CD14-positive monocyte (primary cell): Measurements from ENCODE around the gene MET. TPM values are rescaled to one million over a fixed set of nuclear protein-coding genes. Genes with fewer than 3 reads are reported as not detected.
"Not testable (repeated sequence)": the region's sequence is repeated elsewhere in the genome, so short reads cannot be mapped to it uniquely, and the experiment has no call there.

Experiments
- DNase-seq, 3 donors: peaks; one replicate each; pipeline ENCODE4 v3.0.0-alpha.2; 2011 to 2022
- H2AFZ ChIP-seq: 2 replicates; pipeline ENCODE4 v1.6.0; 2012; ENCODE audit warnings: mild to moderate bottlenecking, low read depth, low read length, inconsistent platforms; ENCODE audit not compliant: insufficient read depth, poor library complexity, severe bottlenecking
- H3K27ac ChIP-seq, 2 donors: 1 replicate in 1 of 2; 2 replicates in 1 of 2; pipeline ENCODE4 v1.5.1; 2012 to 2013; ENCODE audit warnings: low read length in 2 of 2, control low read depth in 1 of 2, inconsistent platforms in 1 of 2, low read depth in 1 of 2, mild to moderate bottlenecking in 1 of 2
- H3K27me3 ChIP-seq, 2 donors: one replicate each; pipeline versions ENCODE4 v1.6.0 to v1.6.1; 2011 to 2013; ENCODE audit warnings: low read length in 2 of 2; ENCODE audit not compliant: control insufficient read depth in 2 of 2, insufficient read depth in 2 of 2
- H3K36me3 ChIP-seq, 2 donors: replicated peaks in 1 of 2; 1 replicate in 1 of 2; 2 replicates in 1 of 2; pipeline versions ENCODE4 v1.5.1 to v1.6.1; 2012 to 2013; ENCODE audit warnings: low read length in 2 of 2, control low read depth in 1 of 2, inconsistent platforms in 1 of 2, mild to moderate bottlenecking in 1 of 2; ENCODE audit not compliant: insufficient read depth in 2 of 2, control insufficient read depth in 1 of 2
- H3K4me1 ChIP-seq, 2 donors: 1 replicate in 1 of 2; 2 replicates in 1 of 2; pipeline versions ENCODE4 v1.5.1 to v1.6.1; 2012 to 2013; ENCODE audit warnings: low read length in 2 of 2, control low read depth in 1 of 2, inconsistent platforms in 1 of 2, mild to moderate bottlenecking in 1 of 2, moderate library complexity in 1 of 2; ENCODE audit not compliant: insufficient read depth in 2 of 2, control insufficient read depth in 1 of 2
- H3K4me2 ChIP-seq: replicated peaks from 2 replicates; pipeline ENCODE3; 2012; ENCODE audit warnings: low read length, moderate library complexity, mild to moderate bottlenecking; ENCODE audit not compliant: poor library complexity, severe bottlenecking; ENCODE audit errors: extremely low read depth
- H3K4me3 ChIP-seq, 3 experiments: fragments of 200-600 bp in 1 of 3; sonication (generic) in 1 of 3; replicated peaks in 1 of 3; 1 replicate in 2 of 3; 2 replicates in 1 of 3; pipeline ENCODE4 v1.5.1; 2011 to 2013; ENCODE audit warnings: low read length in 3 of 3, mild to moderate bottlenecking in 3 of 3, control low read depth in 2 of 3, low read depth in 2 of 3, inconsistent platforms in 1 of 3, moderate library complexity in 1 of 3
- H3K79me2 ChIP-seq: 2 replicates; pipeline ENCODE4 v1.6.0; 2012; ENCODE audit warnings: mild to moderate bottlenecking, control low read depth, inconsistent platforms, low read length, moderate library complexity; ENCODE audit not compliant: insufficient read depth
- H3K9ac ChIP-seq: 2 replicates; pipeline ENCODE4 v1.6.0; 2017; ENCODE audit warnings: low read length, mild to moderate bottlenecking; ENCODE audit not compliant: insufficient read depth, poor library complexity, severe bottlenecking
- H3K9me3 ChIP-seq, 2 donors: replicated peaks in 1 of 2; 1 replicate in 1 of 2; 2 replicates in 1 of 2; pipeline versions ENCODE4 v1.5.1 to v1.6.1; 2012 to 2013; ENCODE audit warnings: low read length in 2 of 2, control low read depth in 1 of 2; ENCODE audit not compliant: control insufficient read depth in 1 of 2, insufficient read depth in 1 of 2
- H4K20me1 ChIP-seq: 2 replicates; pipeline ENCODE4 v1.6.0; 2012; ENCODE audit warnings: mild to moderate bottlenecking, low read length, control low read depth, moderate library complexity; ENCODE audit not compliant: insufficient read depth
- H3K27ac Mint-ChIP-seq, 7 donors: one replicate each; pipeline ENCODE4 v1.8.0; 2020; ENCODE audit warnings: mild to moderate bottlenecking in 7 of 7, mixed read lengths in 7 of 7, moderate library complexity in 6 of 7, inconsistent platforms in 2 of 7
- H3K27me3 Mint-ChIP-seq, 3 donors: one replicate each; pipeline ENCODE4 v1.8.0; 2021 to 2022; ENCODE audit warnings: low read depth in 3 of 3, mild to moderate bottlenecking in 3 of 3, mixed read lengths in 3 of 3, moderate library complexity in 3 of 3, inconsistent platforms in 1 of 3
- H3K36me3 Mint-ChIP-seq, 2 donors: one replicate each; pipeline ENCODE4 v1.8.0; 2020; ENCODE audit warnings: mixed read lengths in 2 of 2, inconsistent platforms in 1 of 2, mild to moderate bottlenecking in 1 of 2
- H3K4me1 Mint-ChIP-seq: one replicate; pipeline ENCODE4 v1.8.0; 2020; ENCODE audit warnings: mild to moderate bottlenecking, mixed read lengths
- H3K4me3 Mint-ChIP-seq, 2 donors: one replicate each; pipeline ENCODE4 v1.8.0; 2020; ENCODE audit warnings: mild to moderate bottlenecking in 2 of 2, mixed read lengths in 2 of 2, moderate library complexity in 1 of 2
- H3K9me3 Mint-ChIP-seq, 7 donors: one replicate each; pipeline ENCODE4 v1.8.0; 2020 to 2022; ENCODE audit warnings: mixed read lengths in 7 of 7, mild to moderate bottlenecking in 6 of 7, moderate library complexity in 6 of 7, inconsistent platforms in 2 of 7
- CTCF ChIP-seq: fragments of 200-600 bp; IDR thresholded peaks from one replicate; pipeline ENCODE4 v1.8.0; 2022; ENCODE audit warnings: antibody characterized with exemption, mild to moderate bottlenecking
- WGBS: methylation state at CpG from one replicate; pipeline ENCODE4 v1.1.5; 2013; ENCODE audit warnings: missing lambda C conversion rate; ENCODE audit not compliant: insufficient coverage; 5-methylcytosine and 5-hydroxymethylcytosine counted together
- intact Hi-C, 2 donors: fragments of 100-400 bp; cut with micrococcal nuclease; formaldehyde crosslinking; loops; one replicate each; pipeline versions ENCODE4 v1.15.0 to v1.15.1; 2023
- polyA plus RNA-seq, 3 donors: library from polyadenylated mRNA; depleted of rRNA in 1 of 3; unstranded in 2 of 3; stranded (reverse) in 1 of 3; fragments of 300-500 nt in 2 of 3; fragments of >200 nt in 1 of 3; fragmentation: Illumina TruSeq in 2 of 3; gene quantifications; 1 replicate in 2 of 3; 2 replicates in 1 of 3; pipeline ENCODE4 v1.2.3, GENCODE V29; 2012 to 2021

The MET gene
- polyA plus RNA-seq, 3 donors, result not detected

- H3K9me3 Mint-ChIP-seq, result peaks cover 4 to 23% (median 19%) of the 10 kb centered on the region in 7 donors
- intact Hi-C loops, result not testable (repeated sequence)
Observed at GRCh38 chr7:116746388-116746787, 74.4 kb downstream of the MET start.

DNA sequence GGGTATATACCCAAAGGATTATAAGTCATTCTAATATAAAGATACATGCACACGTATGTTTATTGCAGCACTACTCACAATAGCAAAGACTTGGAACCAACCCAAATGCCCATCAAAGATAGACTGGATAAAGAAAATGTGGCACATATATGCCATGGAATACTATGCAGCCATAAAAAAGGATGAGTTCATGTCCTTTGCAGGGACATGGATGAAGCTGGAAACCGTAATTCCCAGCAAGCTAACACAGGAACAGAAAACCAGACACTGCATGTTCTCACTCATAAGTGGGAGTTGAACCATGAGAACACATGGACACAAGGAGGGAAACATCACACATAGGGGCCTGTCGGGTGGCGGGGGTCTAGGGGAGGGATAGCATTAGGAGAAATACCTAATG is 79.1 kb downstream of the MET start:
- H3K79me2 ChIP-seq, H3K4me3 Mint-ChIP-seq, H3K36me3 Mint-ChIP-seq, H3K4me1 Mint-ChIP-seq, H3K4me3 ChIP-seq, H3K4me2 ChIP-seq, H3K27me3 Mint-ChIP-seq, H3K9ac ChIP-seq, H3K27ac ChIP-seq, H3K9me3 ChIP-seq, H3K27me3 ChIP-seq, DNase-seq, H2AFZ ChIP-seq, H3K27ac Mint-ChIP-seq, H4K20me1 ChIP-seq, H3K36me3 ChIP-seq, H3K4me1 ChIP-seq, intact Hi-C loops: not testable (repeated sequence)
- WGBS, result 100% methylated on average over 2 of the region's 4 CpGs
- peaks cover 4 to 22% (median 18%) of the 10 kb centered on the region in 7 donors for H3K9me3 Mint-ChIP-seq

More at GRCh38 chr7:116746388-116746787, 74.4 kb downstream of the MET start:
- not testable (repeated sequence) for H4K20me1 ChIP-seq, H3K27me3 Mint-ChIP-seq, H3K4me1 Mint-ChIP-seq, H2AFZ ChIP-seq, H3K4me1 ChIP-seq, H3K9me3 ChIP-seq, H3K36me3 ChIP-seq, H3K27ac ChIP-seq, H3K79me2 ChIP-seq, H3K27me3 ChIP-seq, H3K4me2 ChIP-seq, H3K9ac ChIP-seq, H3K27ac Mint-ChIP-seq, DNase-seq, H3K36me3 Mint-ChIP-seq, H3K4me3 Mint-ChIP-seq, H3K4me3 ChIP-seq
- no CpG with 5 or more reads among the region's 5 CpGs for WGBS

DNA sequence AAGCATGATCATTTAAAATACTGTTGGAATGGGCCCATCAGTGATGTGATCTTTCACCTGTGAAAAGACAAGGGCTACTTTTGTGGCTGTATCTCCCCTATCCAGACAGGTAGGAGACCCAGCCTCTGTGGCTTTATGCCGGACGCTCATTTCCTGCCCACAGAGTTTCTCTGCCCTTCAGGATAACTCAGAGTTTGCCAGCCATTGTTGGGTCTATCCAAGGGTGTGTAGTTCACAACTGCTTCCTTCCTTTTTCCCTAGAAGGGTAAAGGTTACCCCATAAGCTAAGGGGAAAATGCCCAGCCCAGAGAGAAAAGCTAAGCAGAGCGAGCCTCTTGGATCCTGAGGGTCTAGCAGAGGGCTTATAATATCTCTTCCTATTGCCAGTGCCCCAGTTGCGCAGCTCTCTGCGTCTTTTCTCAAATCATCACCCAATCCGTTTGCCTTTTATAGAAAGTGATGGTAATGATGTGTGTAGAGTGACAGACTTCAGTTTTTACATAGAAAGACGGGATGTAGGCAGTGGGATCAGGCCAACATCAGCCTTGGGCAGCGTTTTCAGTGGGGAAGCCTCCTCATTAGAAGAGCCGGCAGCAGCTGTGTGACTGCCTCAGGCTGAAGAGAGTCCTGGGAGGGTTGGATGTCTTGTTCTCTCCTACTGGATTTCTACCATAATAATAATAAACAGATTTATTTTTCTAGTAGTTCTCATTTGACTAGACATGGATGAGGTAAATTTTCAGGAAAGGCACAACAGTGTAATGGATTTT is 80.5 kb downstream of the MET start:
- no peak overlapping the region for H3K27ac Mint-ChIP-seq
- intact Hi-C loops, result no loop called here
- H3K9me3 Mint-ChIP-seq, result peaks cover 4 to 21% (median 16%) of the 10 kb centered on the region in 7 donors
- H3K36me3 ChIP-seq, result no peaks in the 10 kb centered on the region
- H2AFZ ChIP-seq, result no peak overlapping the region
- no peak overlapping the region for H3K4me3 Mint-ChIP-seq
- no peak overlapping the region for H3K4me2 ChIP-seq
- no peak for DNase-seq
- no peaks in the 10 kb centered on the region for H3K27me3 ChIP-seq
- no peak overlapping the region for H3K4me3 ChIP-seq
- H3K27ac ChIP-seq, result no peak overlapping the region
- H3K4me1 ChIP-seq, result no peaks in the 10 kb centered on the region
- H3K79me2 ChIP-seq, result no peaks in the 10 kb centered on the region
- no peaks in the 10 kb centered on the region for H3K36me3 Mint-ChIP-seq
- H4K20me1 ChIP-seq, result no peaks in the 10 kb centered on the region
- peaks cover 0 to 4% of the 10 kb centered on the region in 2 donors for H3K9me3 ChIP-seq
- WGBS, result 69% methylated on average over 4 of the region's 9 CpGs
- H3K27me3 Mint-ChIP-seq, result peaks cover 1 to 2% (median 2%) of the 10 kb centered on the region in 3 donors
- H3K4me1 Mint-ChIP-seq, result no peaks in the 10 kb centered on the region
- no peak overlapping the region for H3K9ac ChIP-seq
- no peak for TF ChIP-seq CTCF
